ENCODE data around the gene PCK1. TPM values are rescaled to one million over a fixed set of nuclear protein-coding genes. Genes with fewer than 3 reads are reported as not detected.

PCK1 gene
- total and polyA plus RNA-seq, 2 experiments from 2014 or later, result not detected

- no peaks in the 10 kb centered on the region for H3K9me2 ChIP-seq (ENCODE audit: insufficient read depth)
- peaks cover 71% of the 10 kb centered on the region for H3K27me3 ChIP-seq (replicated peaks; ENCODE audit: insufficient read depth)
- H3K9me3 ChIP-seq (ENCODE audit: low read depth), result no peaks in the 10 kb centered on the region
- DNase-seq, result no peak
- H3K4me3 ChIP-seq, result no peak overlapping the region
- no peak overlapping the region for H2AFZ ChIP-seq
- no peaks in the 10 kb centered on the region for H3K36me3 ChIP-seq (ENCODE audit: low read depth)
- H3K4me2 ChIP-seq (ENCODE audit: unreplicated experiment), result no peak overlapping the region
- no peak overlapping the region for H3K27ac ChIP-seq
- H3K79me2 ChIP-seq (ENCODE audit: insufficient read depth), result no peaks in the 10 kb centered on the region
- no peaks in the 10 kb centered on the region for H3K4me1 ChIP-seq (ENCODE audit: insufficient read depth)
- 17 to 25% methylated on average over 4 of the region's 4 CpGs for WGBS, 2 experiments (ENCODE audit: low coverage in 1 of 2, low lambda C conversion rate in 2 of 2, missing lambda C conversion rate in 2 of 2)
- H3K9ac ChIP-seq, result no peak overlapping the region
- H4K20me1 ChIP-seq (ENCODE audit: insufficient read depth), result no peaks in the 10 kb centered on the region
- H3F3A ChIP-seq (ENCODE audit: insufficient read depth), result no peaks in the 10 kb centered on the region
- TF ChIP-seq EZH2 (IDR thresholded peaks at IDR 0.05; ENCODE audit: insufficient read depth, poor library complexity, severe bottlenecking), result no peak
- no peak for TF ChIP-seq EZH2phosphoT487 (IDR thresholded peaks at IDR 0.05; ENCODE audit: insufficient read depth, low read depth)
- in situ Hi-C loops (cut with MboI), result no loop called here
Measured at GRCh38 chr20:57536771-57537724, 23.9 kb upstream of the PCK1 start.

- H3K27ac ChIP-seq, result no peak overlapping the region
- in situ Hi-C loops (cut with MboI), result no loop called here
- no peak overlapping the region for H3K4me3 ChIP-seq
- H3K79me2 ChIP-seq (ENCODE audit: insufficient read depth), result no peaks in the 10 kb centered on the region
- H3K9me3 ChIP-seq (ENCODE audit: low read depth), result no peaks in the 10 kb centered on the region
- no peak overlapping the region for H2AFZ ChIP-seq
- WGBS, 2 experiments (ENCODE audit: low coverage in 1 of 2, low lambda C conversion rate in 2 of 2, missing lambda C conversion rate in 2 of 2), result 18 to 20% methylated on average over 2 of the region's 2 CpGs
- no peaks in the 10 kb centered on the region for H4K20me1 ChIP-seq (ENCODE audit: insufficient read depth)
- H3K9ac ChIP-seq, result no peak overlapping the region
- no peak overlapping the region for H3K4me2 ChIP-seq (ENCODE audit: unreplicated experiment)
- H3F3A ChIP-seq (ENCODE audit: insufficient read depth), result no peaks in the 10 kb centered on the region
- H3K4me1 ChIP-seq (ENCODE audit: insufficient read depth), result no peaks in the 10 kb centered on the region
- peaks cover 67% of the 10 kb centered on the region for H3K27me3 ChIP-seq (replicated peaks; ENCODE audit: insufficient read depth)
- DNase-seq, result no peak
- no peak for TF ChIP-seq EZH2phosphoT487 (IDR thresholded peaks at IDR 0.05; ENCODE audit: insufficient read depth, low read depth)
- TF ChIP-seq EZH2 (IDR thresholded peaks at IDR 0.05; ENCODE audit: insufficient read depth, poor library complexity, severe bottlenecking), result no peak
- no peaks in the 10 kb centered on the region for H3K36me3 ChIP-seq (ENCODE audit: low read depth)
- no peaks in the 10 kb centered on the region for H3K9me2 ChIP-seq (ENCODE audit: insufficient read depth)
Measured at GRCh38 chr20:57537822-57538221, 23.1 kb upstream of the PCK1 start.

- H3K9me2 ChIP-seq (ENCODE audit: insufficient read depth), result no peaks in the 10 kb centered on the region
- no peak overlapping the region for H3K27ac ChIP-seq
- H3K4me1 ChIP-seq (ENCODE audit: insufficient read depth), result no peaks in the 10 kb centered on the region
- DNase-seq, result no peak
- H4K20me1 ChIP-seq (ENCODE audit: insufficient read depth), result no peaks in the 10 kb centered on the region
- 59 to 64% methylated on average over 12 of the region's 12 CpGs for WGBS, 2 experiments (ENCODE audit: low coverage in 1 of 2, low lambda C conversion rate in 2 of 2, missing lambda C conversion rate in 2 of 2)
- no peaks in the 10 kb centered on the region for H3F3A ChIP-seq (ENCODE audit: insufficient read depth)
- H3K9ac ChIP-seq, result no peak overlapping the region
- H3K4me2 ChIP-seq (ENCODE audit: unreplicated experiment), result no peak overlapping the region
- H3K9me3 ChIP-seq (ENCODE audit: low read depth), result no peaks in the 10 kb centered on the region
- H3K79me2 ChIP-seq (ENCODE audit: insufficient read depth), result no peaks in the 10 kb centered on the region
- no peak for TF ChIP-seq EZH2 (IDR thresholded peaks at IDR 0.05; ENCODE audit: insufficient read depth, poor library complexity, severe bottlenecking)
- TF ChIP-seq EZH2phosphoT487 (IDR thresholded peaks at IDR 0.05; ENCODE audit: insufficient read depth, low read depth), result no peak
- H3K36me3 ChIP-seq (ENCODE audit: low read depth), result no peaks in the 10 kb centered on the region
- H2AFZ ChIP-seq, result no peak overlapping the region
- peaks cover 70% of the 10 kb centered on the region for H3K27me3 ChIP-seq (replicated peaks; ENCODE audit: insufficient read depth)
- in situ Hi-C loops (cut with MboI), result no loop called here
- H3K4me3 ChIP-seq, result no peak overlapping the region
Measured at GRCh38 chr20:57539889-57540288, 21.0 kb upstream of the PCK1 start.

GRCh38 chr20:57540890-57541580, 19.9 kb upstream of the PCK1 start:
- no peak overlapping the region for H3K9ac ChIP-seq
- 51 to 53% methylated on average over 17 of the region's 17 CpGs for WGBS, 2 experiments (ENCODE audit: low coverage in 1 of 2, low lambda C conversion rate in 2 of 2, missing lambda C conversion rate in 2 of 2)
- no peak overlapping the region for H3K4me2 ChIP-seq (ENCODE audit: unreplicated experiment)
- no peak for TF ChIP-seq EZH2 (IDR thresholded peaks at IDR 0.05; ENCODE audit: insufficient read depth, poor library complexity, severe bottlenecking)
- no peak for TF ChIP-seq EZH2phosphoT487 (IDR thresholded peaks at IDR 0.05; ENCODE audit: insufficient read depth, low read depth)
- H3K27ac ChIP-seq, result no peak overlapping the region
- in situ Hi-C loops (cut with MboI), result no loop called here
- no peak overlapping the region for H3K4me3 ChIP-seq
- H4K20me1 ChIP-seq (ENCODE audit: insufficient read depth), result no peaks in the 10 kb centered on the region
- DNase-seq, result no peak
- no peaks in the 10 kb centered on the region for H3K36me3 ChIP-seq (ENCODE audit: low read depth)
- H3K79me2 ChIP-seq (ENCODE audit: insufficient read depth), result no peaks in the 10 kb centered on the region
- H3F3A ChIP-seq (ENCODE audit: insufficient read depth), result no peaks in the 10 kb centered on the region
- peaks cover 71% of the 10 kb centered on the region for H3K27me3 ChIP-seq (replicated peaks; ENCODE audit: insufficient read depth)
- no peaks in the 10 kb centered on the region for H3K4me1 ChIP-seq (ENCODE audit: insufficient read depth)
- H2AFZ ChIP-seq, result no peak overlapping the region
- no peaks in the 10 kb centered on the region for H3K9me2 ChIP-seq (ENCODE audit: insufficient read depth)
- H3K9me3 ChIP-seq (ENCODE audit: low read depth), result no peaks in the 10 kb centered on the region

All from GM23248 (cell line).